Heart right ventricle (tissue), 16 donors: ENCODE measurements around the gene YWHAB. TPM values are rescaled to one million over a fixed set of nuclear protein-coding genes. Genes with fewer than 3 reads are reported as not detected.

Source experiments
- ATAC-seq, 8 donors: fragments of 200-7000 bp; cut with Tn5 transposase; one replicate each; pipeline ENCODE4 v1.9.1; 2020; ENCODE audit warnings: mild to moderate bottlenecking in 8 of 8, moderate library complexity in 8 of 8, moderate number of reproducible peaks in 1 of 8
- DNase-seq, 2 donors: peaks; one replicate each; pipeline ENCODE4 v3.0.0-alpha.2; 2020
- H3K27ac ChIP-seq, 10 donors: fragments of 200-600 bp; sonication (generic) in 2 of 10; one replicate each; pipeline versions ENCODE4 v1.5.0 to v1.8.0; 2020 to 2022; ENCODE audit warnings: mild to moderate bottlenecking in 3 of 10
- H3K27me3 ChIP-seq, 7 donors: fragments of 200-600 bp; one replicate each; pipeline ENCODE4 v1.8.0; 2021 to 2022; ENCODE audit warnings: mild to moderate bottlenecking in 2 of 7
- H3K36me3 ChIP-seq, 9 donors: fragments of 200-600 bp; sonication (generic) in 1 of 9; one replicate each; pipeline versions ENCODE4 v1.5.0 to v1.8.0; 2020 to 2022; ENCODE audit warnings: mild to moderate bottlenecking in 2 of 9
- H3K4me1 ChIP-seq, 9 donors: fragments of 200-600 bp; sonication (generic) in 1 of 9; one replicate each; pipeline versions ENCODE4 v1.5.0 to v1.8.0; 2020 to 2022; ENCODE audit warnings: mild to moderate bottlenecking in 4 of 9
- H3K4me3 ChIP-seq, 10 donors: fragments of 200-600 bp; sonication (generic) in 2 of 10; one replicate each; pipeline versions ENCODE4 v1.5.0 to v1.8.0; 2020 to 2022; ENCODE audit warnings: mild to moderate bottlenecking in 7 of 10, moderate library complexity in 2 of 10
- H3K9me3 ChIP-seq, 11 donors: fragments of 200-600 bp in 10 of 11; sonication (generic) in 2 of 11; one replicate each; pipeline versions ENCODE4 v1.5.0 to v1.8.0; 2013 to 2022; ENCODE audit warnings: mild to moderate bottlenecking in 2 of 11, control low read depth in 1 of 11, moderate library complexity in 1 of 11
- WGBS, 2 donors: extraction: QIAGEN DNeasy Blood & Tissue Kit; methylation state at CpG; one replicate each; pipeline ENCODE4 v1.1.7; 2013; ENCODE audit warnings: inconsistent platforms in 1 of 2; 5-methylcytosine and 5-hydroxymethylcytosine counted together
- intact Hi-C, 10 donors: fragments of 100-400 bp; cut with DNase I; formaldehyde crosslinking; loops; one replicate each; pipeline versions ENCODE4 v1.11.1 to v1.14.2; 2022
- polyA plus RNA-seq, 2 donors: library from polyadenylated mRNA; stranded (reverse); fragments of 200-250 nt; gene quantifications; one replicate each; pipeline ENCODE4 v1.2.3, GENCODE V29; 2013
- total RNA-seq, 10 donors: library from RNA; stranded (reverse); fragmentation: NEBNext Ultra II Directional in 3 of 10; extraction: Animal tissue kit (Norgen Biotek cat#: 25700) in 3 of 10; gene quantifications; one replicate each; pipeline versions ENCODE4 v1.2.1 to v1.2.4, GENCODE V29; 2021 to 2023
- TF ChIP-seq, protein P1 (sequence below), 9 donors: fragments of 200-600 bp; sonication (generic) in 2 of 9; IDR thresholded peaks; one replicate each; pipeline versions ENCODE4 v1.5.0 to v1.8.0; 2021 to 2022; ENCODE audit warnings: antibody characterized with exemption in 9 of 9, mild to moderate bottlenecking in 5 of 9, moderate library complexity in 1 of 9
- donor health status: Arrhythmogenic right ventricular cardiomyopathy.
- donor health status: ischemic (EF 13 %, LVEDD 7.1; RV severe dilation, severe dysfunction).
- donor health status: healthy with polysubstance abuse.
- donor health status: DM: no; HTN: yes; CAD: no.
- donor health status: DM: no; HTN: no; CAD: no.
- donor health status: ischemic (EF 25% LVEDD 6.9; RV normal size, moderate dysfunction).
- donor health status: ischemic (EF 25% LVEDD 5.7; RV mildly dilated, moderate dysfunction).
- donor health status: healthy.
- donor health status: DM: yes; HTN: yes; CAD: no.
- donor health status: Ischemic cardiomyopathy.
- donor health status: ischemic (EF 35%, LVEDD 5.7; RV mildly dilated, moderate dysfunction).
- donor health status: nonischemic (EF 11% LVEDD 7.7; RV severe dilation, severe dysfunction).
- donor health status: DM: yes; HTN: yes; CAD: no.
- donor health status: PGD.
- donor health status: ischemic (EF 29% LVEDD 5.4; RV normal size, mild dysfunction).
- donor health status: nonischemic (EF 23%, LVEDD 6.1; RV moderate dilation, normal function).

YWHAB gene
- total and polyA plus RNA-seq, 12 donors: 37.9 to 130 (median 114) TPM

DNA sequence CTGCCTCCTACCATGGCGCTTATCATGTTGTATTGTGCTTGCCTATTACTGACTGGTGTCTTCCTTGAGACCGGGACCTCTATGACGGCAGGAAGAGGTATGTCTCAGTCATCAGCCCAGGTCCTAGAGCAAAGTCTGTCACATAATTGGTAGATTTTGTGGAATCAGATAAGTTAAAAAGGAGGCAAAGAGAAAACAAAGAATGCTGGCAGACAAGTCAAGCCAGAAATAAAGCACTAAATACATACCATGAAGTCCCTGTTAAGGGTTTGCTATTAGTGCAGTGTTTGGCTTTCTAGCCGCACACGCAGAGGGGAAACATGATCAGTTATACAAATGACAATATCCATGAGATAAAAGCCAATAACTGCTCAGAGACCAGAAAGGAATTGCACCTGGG lies 68.7 kb downstream of the YWHAB start:
- no peaks in the 10 kb centered on the region for H3K27me3 ChIP-seq
- H3K27ac ChIP-seq: no peak overlapping the region
- ATAC-seq (no peak), DNase-seq (no peak)
- no peaks in the 10 kb centered on the region for H3K9me3 ChIP-seq
- H3K4me1 ChIP-seq: peaks cover 0 to 13% (median 5%) of the 10 kb centered on the region in 9 donors
- no peak overlapping the region for H3K4me3 ChIP-seq
- WGBS, 2 donors: 98% methylated on average over 5 of the region's 5 CpGs
- H3K36me3 ChIP-seq: peaks cover 0 to 84% (median 41%) of the 10 kb centered on the region in 9 donors
- intact Hi-C loops: no loop called here
- TF ChIP-seq, protein P1, sequence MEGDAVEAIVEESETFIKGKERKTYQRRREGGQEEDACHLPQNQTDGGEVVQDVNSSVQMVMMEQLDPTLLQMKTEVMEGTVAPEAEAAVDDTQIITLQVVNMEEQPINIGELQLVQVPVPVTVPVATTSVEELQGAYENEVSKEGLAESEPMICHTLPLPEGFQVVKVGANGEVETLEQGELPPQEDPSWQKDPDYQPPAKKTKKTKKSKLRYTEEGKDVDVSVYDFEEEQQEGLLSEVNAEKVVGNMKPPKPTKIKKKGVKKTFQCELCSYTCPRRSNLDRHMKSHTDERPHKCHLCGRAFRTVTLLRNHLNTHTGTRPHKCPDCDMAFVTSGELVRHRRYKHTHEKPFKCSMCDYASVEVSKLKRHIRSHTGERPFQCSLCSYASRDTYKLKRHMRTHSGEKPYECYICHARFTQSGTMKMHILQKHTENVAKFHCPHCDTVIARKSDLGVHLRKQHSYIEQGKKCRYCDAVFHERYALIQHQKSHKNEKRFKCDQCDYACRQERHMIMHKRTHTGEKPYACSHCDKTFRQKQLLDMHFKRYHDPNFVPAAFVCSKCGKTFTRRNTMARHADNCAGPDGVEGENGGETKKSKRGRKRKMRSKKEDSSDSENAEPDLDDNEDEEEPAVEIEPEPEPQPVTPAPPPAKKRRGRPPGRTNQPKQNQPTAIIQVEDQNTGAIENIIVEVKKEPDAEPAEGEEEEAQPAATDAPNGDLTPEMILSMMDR (IDR thresholded peaks at IDR 0.05): no peak

DNA sequence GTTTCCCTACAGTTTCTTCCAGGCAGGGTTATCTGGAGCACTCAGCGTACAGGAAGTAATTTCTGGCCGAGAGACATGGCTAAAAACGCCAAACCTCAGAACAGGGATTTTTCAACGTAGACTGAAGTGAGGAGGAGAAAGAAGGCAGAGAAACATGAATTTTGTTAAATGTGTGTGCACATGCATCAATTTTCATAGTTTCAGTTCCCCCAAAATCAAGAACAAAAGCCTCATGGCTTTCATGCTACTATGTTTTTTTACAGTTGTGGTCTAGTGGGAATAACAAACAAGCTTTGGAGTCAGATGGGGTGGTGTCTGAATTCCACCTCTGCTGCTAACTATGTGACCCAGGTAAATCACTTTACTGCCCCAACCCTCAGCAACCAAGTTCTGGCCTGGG lies 69.8 kb downstream of the YWHAB start:
- Histone ChIP-seq H3K9me3 (no peaks in the 10 kb centered on the region), H3K4me3 (no peak overlapping the region), H3K4me1 (peaks cover 0 to 17% (median 10%) of the 10 kb centered on the region in 9 donors), H3K36me3 (peaks cover 0 to 74% (median 33%) of the 10 kb centered on the region in 9 donors), H3K27me3 (no peaks in the 10 kb centered on the region), H3K27ac (no peak overlapping the region)
- TF ChIP-seq, protein P1 (IDR thresholded peaks at IDR 0.05): no peak
- intact Hi-C loops: no loop called here
- WGBS, 2 donors: 71 to 77% methylated on average over 4 of the region's 4 CpGs
- DNase-seq: no peak
- ATAC-seq: no peak

DNA sequence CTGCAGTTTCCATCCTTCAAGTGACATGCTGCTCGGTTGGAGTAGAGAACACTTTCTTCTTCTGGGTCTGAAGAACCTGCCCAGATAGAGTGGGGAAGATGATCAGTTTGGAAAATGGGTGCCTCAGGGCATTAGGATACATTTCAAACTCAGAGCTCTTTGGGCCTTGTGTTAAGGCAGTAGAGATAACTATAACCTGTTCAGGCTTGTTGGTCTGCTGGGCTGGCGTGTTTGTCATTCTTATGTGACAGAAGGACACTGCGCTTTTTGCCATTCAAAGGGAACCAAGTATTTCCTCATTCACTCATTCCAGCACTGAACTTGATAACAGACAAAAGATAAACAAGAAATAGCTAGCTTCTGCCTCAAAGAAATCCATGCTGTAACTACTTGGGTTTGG lies 70.9 kb downstream of the YWHAB start:
- Histone ChIP-seq H3K27ac (no peak overlapping the region), H3K4me3 (no peak overlapping the region), H3K36me3 (peaks cover 0 to 62% (median 22%) of the 10 kb centered on the region in 9 donors), H3K4me1 (peaks cover 0 to 24% (median 17%) of the 10 kb centered on the region in 9 donors), H3K27me3 (no peaks in the 10 kb centered on the region), H3K9me3 (no peaks in the 10 kb centered on the region)
- WGBS, 2 donors: 94 to 95% methylated on average over 3 of the region's 3 CpGs
- intact Hi-C loops: no loop called here
- TF ChIP-seq, protein P1 (IDR thresholded peaks at IDR 0.05): no peak
- ATAC-seq (no peak), DNase-seq (no peak)

Other genes with a start within 250 kb of the YWHAB start
- 10 to 100 TPM in 1 of 10 donors, 1 to 10 TPM in 9; 1.6 to 18.3 (median 3.8) TPM for gene ADA, start 234.0 kb upstream of the YWHAB start, total RNA-seq
- 10 to 100 TPM; 12.9 to 18.3 TPM for gene ADA, start 234.0 kb upstream of the YWHAB start, polyA plus RNA-seq
- 10 to 100 TPM in 7 of 10 donors, 1 to 10 TPM in 3; 4.3 to 47.6 (median 14.4) TPM for gene CCN5, start 170.3 kb upstream of the YWHAB start, total RNA-seq
- gene CCN5, start 170.3 kb upstream of the YWHAB start, polyA plus RNA-seq: 10 to 100 TPM; 14.1 to 87.2 TPM
- under 1 TPM; 0.13 to 0.82 (median 0.38) TPM for gene KCNK15, start 139.8 kb upstream of the YWHAB start, total RNA-seq
- gene KCNK15, start 139.8 kb upstream of the YWHAB start, polyA plus RNA-seq: under 1 TPM; 0.22 to 0.54 TPM
- under 1 TPM in 6 of 10 donors, not detected in 4; 0.05 to 0.42 (median 0.18) TPM for gene RIMS4, start 75.2 kb upstream of the YWHAB start, total RNA-seq
- gene RIMS4, start 75.2 kb upstream of the YWHAB start, polyA plus RNA-seq: under 1 TPM in 1 of 2 donors, not detected in 1; 0.04 TPM
- 1 to 10 TPM in 9 of 10 donors, under 1 TPM in 1; 0.89 to 3.4 (median 1.8) TPM for gene PABPC1L, start 24.4 kb downstream of the YWHAB start, total RNA-seq
- 10 to 100 TPM in 1 of 2 donors, 1 to 10 TPM in 1; 2.6 to 14.3 TPM for gene PABPC1L, start 24.4 kb downstream of the YWHAB start, polyA plus RNA-seq
- 10 to 100 TPM in 5 of 10 donors, 1 to 10 TPM in 5; 7.8 to 15.8 (median 10.3) TPM for gene TOMM34, start 74.7 kb downstream of the YWHAB start, total RNA-seq
- gene TOMM34, start 74.7 kb downstream of the YWHAB start, polyA plus RNA-seq: 10 to 100 TPM in 1 of 2 donors, 1 to 10 TPM in 1; 3.4 to 21.2 TPM
- gene STK4, start 80.8 kb downstream of the YWHAB start, total RNA-seq: 10 to 100 TPM in 2 of 10 donors, 1 to 10 TPM in 8; 7.7 to 18.1 (median 8.2) TPM
- gene STK4, start 80.8 kb downstream of the YWHAB start, polyA plus RNA-seq: 1 to 10 TPM; 3.7 to 4.8 TPM
- under 1 TPM in 1 of 10 donors, not detected in 9; 0.09 TPM for gene KCNS1, start 215.4 kb downstream of the YWHAB start, total RNA-seq
- under 1 TPM in 1 of 2 donors, not detected in 1; 0.04 TPM for gene KCNS1, start 215.4 kb downstream of the YWHAB start, polyA plus RNA-seq
- not detected for gene WFDC5, start 229.5 kb downstream of the YWHAB start, total RNA-seq
- not detected for gene WFDC5, start 229.5 kb downstream of the YWHAB start, polyA plus RNA-seq
- gene WFDC12, start 238.8 kb downstream of the YWHAB start, total RNA-seq: not detected
- gene WFDC12, start 238.8 kb downstream of the YWHAB start, polyA plus RNA-seq: not detected